HepG2 (cell line): Measurements from ENCODE around the gene CCL2. TPM values are rescaled to one million over a fixed set of nuclear protein-coding genes. Genes with fewer than 3 reads are reported as not detected.

Experiments
- ATAC-seq: fragments of 200-7000 bp; cut with Tn5 transposase; 3 replicates; pipeline ENCODE4 v1.9.1; 2020; ENCODE audit warnings: mild to moderate bottlenecking, moderate library complexity
- BruUV-seq: library from RNA; stranded (reverse); fragments of 400-500 nt; replicated peaks from 2 replicates; lab custom pipeline; 2021; lab: Mats Ljungman, UMichigan
- CTCF ChIA-PET: fragments of 300-600 bp; formaldehyde crosslinking; extraction: SDS; loops from one replicate; lab custom pipeline; 2021; ENCODE audit warnings: low total read pairs, inconsistent platforms, low intra/inter-chr PET ratio; lab: Yijun Ruan, JAX
- POLR2A ChIA-PET: fragments of 350-600 bp; sonication (Branson Sonifier 250); formaldehyde crosslinking; loops from one replicate; lab custom pipeline; 2020; ENCODE audit warnings: antibody characterized with exemption, inconsistent platforms; lab: Yijun Ruan, JAX
- DNase-seq: peaks from one replicate; pipeline ENCODE4 v3.0.0-alpha.2; 2015; ENCODE audit warnings: low spot score
- FAIRE-seq: peaks from 3 replicates; lab custom pipeline; 2011; peaks lifted over from hg19 to GRCh38; lab: Jason Lieb, UNC
- H2AFZ ChIP-seq: one replicate; pipeline ENCODE4 v1.6.1; 2011; ENCODE audit warnings: low read length, inconsistent platforms
- H3K27ac ChIP-seq: fragments of 300-600 bp; 3 replicates; pipeline ENCODE4 v1.8.0; 2011; ENCODE audit warnings: mixed run types, mild to moderate bottlenecking, mixed read lengths, low read length, inconsistent platforms; ENCODE audit not compliant: insufficient read depth; ENCODE audit errors: extremely low read length
- H3K27me3 ChIP-seq, 2 experiments: fragments of 200-600 bp in 1 of 2; 2 replicates in 1 of 2; 3 replicates in 1 of 2; pipeline versions ENCODE4 v1.6.0 to v1.8.0; 2011; ENCODE audit warnings: low read length in 2 of 2, mild to moderate bottlenecking in 2 of 2, moderate library complexity in 2 of 2, inconsistent platforms in 1 of 2; ENCODE audit not compliant: insufficient read depth in 2 of 2, control insufficient read depth in 1 of 2
- H3K36me3 ChIP-seq, 2 experiments: fragments of 200-600 bp in 1 of 2; replicated peaks in 1 of 2; 2 replicates in 1 of 2; 3 replicates in 1 of 2; pipeline versions ENCODE4 v1.5.1 to v1.8.0; 2011; ENCODE audit warnings: low read length in 2 of 2, inconsistent platforms in 1 of 2; ENCODE audit not compliant: insufficient read depth in 2 of 2, control insufficient read depth in 1 of 2
- H3K4me1 ChIP-seq: 2 replicates; pipeline ENCODE4 v1.5.1; 2012; ENCODE audit warnings: low read length, inconsistent platforms; ENCODE audit not compliant: insufficient read depth
- H3K4me2 ChIP-seq: 2 replicates; pipeline ENCODE4 v1.6.0; 2011; ENCODE audit warnings: low read depth, low read length, inconsistent platforms
- H3K4me3 ChIP-seq, 3 experiments: fragments of 200-600 bp in 1 of 3; sonication (generic), shearing (Covaris generic) in 1 of 3; replicated peaks in 1 of 3; 2 replicates each; pipeline ENCODE4 v1.5.1; 2011 to 2016; ENCODE audit warnings: low read length in 3 of 3, inconsistent platforms in 2 of 3, low read depth in 2 of 3, mild to moderate bottlenecking in 2 of 3, control low read depth in 1 of 3, mixed read lengths in 1 of 3; ENCODE audit not compliant: insufficient read depth in 1 of 3
- H3K79me2 ChIP-seq: one replicate; pipeline ENCODE4 v1.6.1; 2011; ENCODE audit warnings: low read length, inconsistent platforms; ENCODE audit not compliant: insufficient read depth
- H3K9ac ChIP-seq: 2 replicates; pipeline ENCODE4 v1.6.0; 2011; ENCODE audit warnings: mild to moderate bottlenecking, low read depth, low read length, inconsistent platforms; ENCODE audit not compliant: insufficient read depth
- H3K9me3 ChIP-seq: 2 replicates; pipeline ENCODE4 v1.5.1; 2012; ENCODE audit warnings: mild to moderate bottlenecking, low read length
- H4K20me1 ChIP-seq: 2 replicates; pipeline ENCODE4 v1.6.0; 2011; ENCODE audit warnings: inconsistent platforms, mild to moderate bottlenecking, low read length, moderate library complexity; ENCODE audit not compliant: insufficient read depth
- CBX1 ChIP-seq: IDR thresholded peaks from one replicate; pipeline ENCODE4 v1.6.1; 2016; ENCODE audit warnings: antibody characterized with exemption, low read depth
- CEBPB ChIP-seq: IDR thresholded peaks from 2 replicates; pipeline ENCODE4 v1.6.1; 2011; ENCODE audit warnings: low read depth, low read length, improper control_type of control experiment, borderline replicate concordance
- DMAP1 ChIP-seq: IDR thresholded peaks from 2 replicates; pipeline ENCODE4 v1.6.1; 2016
- HOXA9 ChIP-seq: sonication (generic); formaldehyde crosslinking; IDR thresholded peaks from 2 replicates; pipeline ENCODE4 v1.8.1; 2022; ENCODE audit warnings: missing genetic modification reagents, mild to moderate bottlenecking, moderate library complexity, borderline replicate concordance
- RFX5 ChIP-seq: IDR thresholded peaks from 2 replicates; pipeline ENCODE4 v1.6.1; 2011; ENCODE audit warnings: low read depth, low read length, improper control_type of control experiment
- RXRB ChIP-seq: IDR thresholded peaks from 2 replicates; pipeline ENCODE4 v1.6.1; 2016; ENCODE audit warnings: borderline replicate concordance, missing genetic modification reagents, missing compliant biosample characterization
- SMAD9 ChIP-seq: sonication (generic); formaldehyde crosslinking; IDR thresholded peaks from 2 replicates; pipeline ENCODE4 v1.5.1; 2020; ENCODE audit warnings: mild to moderate bottlenecking, missing genetic modification reagents
- ZNF263 ChIP-seq: sonication (generic); formaldehyde crosslinking; IDR thresholded peaks from 2 replicates; pipeline ENCODE4 v1.4.0; 2020; ENCODE audit warnings: missing genetic modification reagents
- ZNF354B ChIP-seq: sonication (generic); formaldehyde crosslinking; IDR thresholded peaks from 2 replicates; pipeline ENCODE4 v1.8.0; 2022; ENCODE audit warnings: mild to moderate bottlenecking, missing genetic modification reagents
- ZNF75D ChIP-seq: sonication (generic); formaldehyde crosslinking; IDR thresholded peaks from 2 replicates; pipeline ENCODE4 v1.8.1; 2023; ENCODE audit warnings: missing genetic modification reagents, mild to moderate bottlenecking, borderline replicate concordance
- ZNF850 ChIP-seq: sonication (generic); formaldehyde crosslinking; conservative IDR thresholded peaks from 2 replicates; pipeline ENCODE4 v1.9.0; 2021; ENCODE audit warnings: mild to moderate bottlenecking, missing genetic modification reagents
- ZSCAN31 ChIP-seq: sonication (generic); formaldehyde crosslinking; IDR thresholded peaks from 2 replicates; pipeline ENCODE4 v1.5.0; 2020; ENCODE audit warnings: low read depth, mild to moderate bottlenecking, missing genetic modification reagents
- WGBS: methylation state at CpG from one replicate; pipeline ENCODE4 v1.1.6; 2017; ENCODE audit warnings: low lambda C conversion rate; 5-methylcytosine and 5-hydroxymethylcytosine counted together
- in situ Hi-C: cut with HindIII; loops from 2 replicates; pipeline ENCODE4 v1.10.0; 2017; ENCODE audit warnings: low pct_unique_long_range_greater_than_20kb; ENCODE audit not compliant: extremely low pct_ligation_motif_present
- intact Hi-C: fragments of 100-400 bp; cut with micrococcal nuclease; formaldehyde crosslinking; loops from one replicate; pipeline ENCODE4 v1.10.0; 2022; ENCODE audit not compliant: unreplicated experiment
- polyA plus RNA-seq, 8 experiments: library from polyadenylated mRNA; depleted of rRNA in 3 of 8; stranded (reverse) in 7 of 8; unstranded in 1 of 8; fragments of >200 nt; fragmentation: Illumina TruSeq in 4 of 8; extraction: Trizol in 4 of 8; gene quantifications; 2 replicates each; pipeline versions ENCODE4 v1.2.1 to v1.2.3, GENCODE V29; 2011 to 2016; ENCODE audit warnings: low read depth in 4 of 8, missing spikeins in 1 of 8, mixed read lengths in 1 of 8; ENCODE audit not compliant: insufficient read depth in 1 of 8
- total RNA-seq, 5 experiments: library from RNA; depleted of rRNA; stranded (reverse); fragments of >200 nt; fragmentation: Illumina TruSeq; extraction: Trizol; gene quantifications; 2 replicates each; pipeline ENCODE4 v1.2.3, GENCODE V29; 2016; ENCODE audit warnings: low read depth in 1 of 5
- TF ChIP-seq, protein P1 (sequence below): sonication (generic); formaldehyde crosslinking; IDR thresholded peaks from 2 replicates; pipeline ENCODE4 v1.8.1; 2023; ENCODE audit warnings: mild to moderate bottlenecking, moderate library complexity, missing genetic modification reagents
- TF ChIP-seq, protein P2 (sequence below), 2 experiments: IDR thresholded peaks; 2 replicates each; pipeline ENCODE4 v1.6.1; 2011 to 2012; ENCODE audit warnings: low read length in 2 of 2, borderline replicate concordance in 1 of 2, low read depth in 1 of 2, mild to moderate bottlenecking in 1 of 2, moderate library complexity in 1 of 2

CCL2 gene
- total and polyA plus RNA-seq, 2 of the 13 experiments (the other 11 are each of a cell fraction or from before 2014, with no cell fraction given): not detected

GRCh38 chr17:34220045-34220751, 34.9 kb upstream of the CCL2 start:
- 0% methylated on average over 2 of the region's 2 CpGs for WGBS
- Histone ChIP-seq H3K9me3 (peaks cover 33% of the 10 kb centered on the region), H2AFZ (no peak overlapping the region), H3K4me2 (no peak overlapping the region), H3K4me1 (no peaks in the 10 kb centered on the region), H3K79me2 (no peaks in the 10 kb centered on the region), H3K4me3 (no peak overlapping the region), H3K27me3 (no peaks in the 10 kb centered on the region; a peak in 1 of 5 replicates), H3K36me3 (no peaks in the 10 kb centered on the region), H4K20me1 (no peaks in the 10 kb centered on the region), H3K27ac (no peak overlapping the region), H3K9ac (no peak overlapping the region)
- intact Hi-C loops (no loop called here), in situ Hi-C loops (no loop called here)
- ChIA-PET POLR2A (no interaction called here), CTCF (no interaction called here)
- no TSS peak for BruUV-seq
- TF ChIP-seq RFX5: no peak
- no peak for TF ChIP-seq DMAP1 (CRISPR knock-in tag)
- TF ChIP-seq, protein P1, sequence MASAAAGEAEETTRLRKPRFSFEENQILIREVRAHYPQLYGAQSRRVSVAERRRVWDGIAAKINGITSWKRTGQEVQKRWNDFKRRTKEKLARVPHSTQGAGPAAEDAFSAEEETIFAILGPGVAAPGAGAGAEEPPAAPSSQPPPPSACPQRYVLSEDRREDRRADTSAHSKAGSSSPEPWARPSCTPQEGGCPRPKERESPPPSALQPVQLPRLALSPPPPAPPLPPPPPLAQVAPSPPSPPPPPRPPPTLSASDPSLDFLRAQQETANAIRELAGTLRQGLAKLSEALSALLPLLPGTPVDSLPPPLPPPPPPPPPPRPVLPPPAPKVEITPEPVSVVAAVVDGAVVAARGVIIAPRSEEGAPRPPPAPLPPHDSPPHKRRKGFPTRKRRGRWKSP: no peak
- no peak for TF ChIP-seq ZSCAN31 (CRISPR knock-in tag)
- TF ChIP-seq CBX1: no peak
- TF ChIP-seq ZNF75D (CRISPR knock-in tag): no peak
- FAIRE-seq: no peak
- no peak for ATAC-seq
- DNase-seq: no peak

DNA sequence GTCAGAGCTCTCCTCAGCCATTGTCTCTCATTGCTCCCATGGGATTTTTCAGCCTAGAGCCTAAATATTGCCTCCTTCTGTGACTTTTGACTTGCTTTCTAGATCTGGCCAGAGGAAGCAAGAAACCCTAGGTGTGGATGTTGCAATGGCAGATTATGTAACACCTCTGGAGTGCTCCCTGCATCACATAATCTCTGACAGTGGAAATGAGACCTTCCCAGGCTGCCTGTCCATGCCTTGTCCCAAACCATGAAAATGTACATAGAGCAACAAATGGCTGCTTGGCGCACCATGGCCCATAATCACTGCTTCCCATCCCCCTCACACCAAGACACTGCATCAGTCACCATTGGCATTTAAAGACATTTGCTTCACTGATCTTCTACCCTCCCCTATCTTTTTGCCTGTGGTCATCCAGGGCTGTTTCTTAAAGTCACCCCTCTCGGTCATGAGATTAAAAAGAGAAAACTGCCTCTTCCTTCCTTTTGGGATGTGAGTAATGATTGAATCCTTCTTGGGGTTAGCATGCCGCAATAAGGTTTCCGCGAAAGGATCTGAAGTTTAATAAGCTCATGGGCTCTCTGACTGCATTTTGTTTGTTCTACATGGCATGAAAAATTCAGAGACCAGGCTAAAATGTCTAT, 34.2 kb upstream of the CCL2 start:
- Histone ChIP-seq H3K79me2 (no peaks in the 10 kb centered on the region), H3K4me1 (no peaks in the 10 kb centered on the region), H3K4me2 (no peak overlapping the region), H2AFZ (no peak overlapping the region)
- POLR2A ChIA-PET: no interaction called here
- ATAC-seq (no peak), DNase-seq (no peak)
- BruUV-seq: no TSS peak
- TF ChIP-seq HOXA9 (CRISPR knock-in tag): no peak
- no peak for TF ChIP-seq RXRB
- TF ChIP-seq, protein P2, sequence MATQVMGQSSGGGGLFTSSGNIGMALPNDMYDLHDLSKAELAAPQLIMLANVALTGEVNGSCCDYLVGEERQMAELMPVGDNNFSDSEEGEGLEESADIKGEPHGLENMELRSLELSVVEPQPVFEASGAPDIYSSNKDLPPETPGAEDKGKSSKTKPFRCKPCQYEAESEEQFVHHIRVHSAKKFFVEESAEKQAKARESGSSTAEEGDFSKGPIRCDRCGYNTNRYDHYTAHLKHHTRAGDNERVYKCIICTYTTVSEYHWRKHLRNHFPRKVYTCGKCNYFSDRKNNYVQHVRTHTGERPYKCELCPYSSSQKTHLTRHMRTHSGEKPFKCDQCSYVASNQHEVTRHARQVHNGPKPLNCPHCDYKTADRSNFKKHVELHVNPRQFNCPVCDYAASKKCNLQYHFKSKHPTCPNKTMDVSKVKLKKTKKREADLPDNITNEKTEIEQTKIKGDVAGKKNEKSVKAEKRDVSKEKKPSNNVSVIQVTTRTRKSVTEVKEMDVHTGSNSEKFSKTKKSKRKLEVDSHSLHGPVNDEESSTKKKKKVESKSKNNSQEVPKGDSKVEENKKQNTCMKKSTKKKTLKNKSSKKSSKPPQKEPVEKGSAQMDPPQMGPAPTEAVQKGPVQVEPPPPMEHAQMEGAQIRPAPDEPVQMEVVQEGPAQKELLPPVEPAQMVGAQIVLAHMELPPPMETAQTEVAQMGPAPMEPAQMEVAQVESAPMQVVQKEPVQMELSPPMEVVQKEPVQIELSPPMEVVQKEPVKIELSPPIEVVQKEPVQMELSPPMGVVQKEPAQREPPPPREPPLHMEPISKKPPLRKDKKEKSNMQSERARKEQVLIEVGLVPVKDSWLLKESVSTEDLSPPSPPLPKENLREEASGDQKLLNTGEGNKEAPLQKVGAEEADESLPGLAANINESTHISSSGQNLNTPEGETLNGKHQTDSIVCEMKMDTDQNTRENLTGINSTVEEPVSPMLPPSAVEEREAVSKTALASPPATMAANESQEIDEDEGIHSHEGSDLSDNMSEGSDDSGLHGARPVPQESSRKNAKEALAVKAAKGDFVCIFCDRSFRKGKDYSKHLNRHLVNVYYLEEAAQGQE (IDR thresholded peaks at IDR 0.05; ENCODE audit: borderline replicate concordance in 1 of 2, low read depth in 1 of 2, low read length in 2 of 2): no peak
- peak; percentile 47; the same call in 1 of the 2 replicates for TF ChIP-seq ZNF263 (CRISPR knock-in tag)
- 0 out of 2 replicates have a peak, but pooled peaks have one; percentile 24 for TF ChIP-seq CEBPB
- no peak for TF ChIP-seq ZNF354B (CRISPR knock-in tag)
- TF ChIP-seq ZNF850: no peak
- TF ChIP-seq SMAD9: no peak
- TF ChIP-seq, all 625 proteins: peak for 2
- H3K9me3 ChIP-seq: peaks cover 37% of the 10 kb centered on the region
- no peak for FAIRE-seq
- in situ Hi-C loops (no loop called here), intact Hi-C loops (no loop called here)
- H3K27me3 ChIP-seq: no peaks in the 10 kb centered on the region; a peak in 1 of 5 replicates
- no peaks in the 10 kb centered on the region for H3K36me3 ChIP-seq
- H3K4me3 ChIP-seq: no peak overlapping the region
- CTCF ChIA-PET: no interaction called here
- no peak overlapping the region for H3K27ac ChIP-seq
- H4K20me1 ChIP-seq: no peaks in the 10 kb centered on the region
- no peak overlapping the region for H3K9ac ChIP-seq
- 67% methylated on average over 5 of the region's 5 CpGs for WGBS
